KOPT-K1 (cell line): Measurements from ENCODE around the gene AATF.
A peak's percentile ranks its signal among the peaks of the same experiment; 100 is the strongest.

Experiments used
- H3K27ac ChIP-seq: fragments of 200-600 bp; sonication (generic); 2 replicates; pipeline ENCODE4 v1.5.1; 2016; ENCODE audit warnings: antibody characterized with exemption, mild to moderate bottlenecking, low read depth, low read length; ENCODE audit not compliant: poor library complexity, severe bottlenecking
- H3K36me3 ChIP-seq: fragments of 200-600 bp; sonication (generic); 2 replicates; pipeline ENCODE4 v1.5.1; 2017; ENCODE audit warnings: antibody characterized with exemption, mild to moderate bottlenecking, low read length, moderate library complexity; ENCODE audit not compliant: insufficient read depth
- H3K9me3 ChIP-seq: fragments of 200-600 bp; sonication (generic); 2 replicates; pipeline ENCODE4 v1.5.1; 2017; ENCODE audit warnings: antibody characterized with exemption, low read length, mild to moderate bottlenecking; ENCODE audit not compliant: insufficient read depth, poor library complexity, severe bottlenecking

AATF gene, protein sequence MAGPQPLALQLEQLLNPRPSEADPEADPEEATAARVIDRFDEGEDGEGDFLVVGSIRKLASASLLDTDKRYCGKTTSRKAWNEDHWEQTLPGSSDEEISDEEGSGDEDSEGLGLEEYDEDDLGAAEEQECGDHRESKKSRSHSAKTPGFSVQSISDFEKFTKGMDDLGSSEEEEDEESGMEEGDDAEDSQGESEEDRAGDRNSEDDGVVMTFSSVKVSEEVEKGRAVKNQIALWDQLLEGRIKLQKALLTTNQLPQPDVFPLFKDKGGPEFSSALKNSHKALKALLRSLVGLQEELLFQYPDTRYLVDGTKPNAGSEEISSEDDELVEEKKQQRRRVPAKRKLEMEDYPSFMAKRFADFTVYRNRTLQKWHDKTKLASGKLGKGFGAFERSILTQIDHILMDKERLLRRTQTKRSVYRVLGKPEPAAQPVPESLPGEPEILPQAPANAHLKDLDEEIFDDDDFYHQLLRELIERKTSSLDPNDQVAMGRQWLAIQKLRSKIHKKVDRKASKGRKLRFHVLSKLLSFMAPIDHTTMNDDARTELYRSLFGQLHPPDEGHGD

GRCh38 chr17:36948717-36949460, at the start of gene AATF:
TSS of gene AATF (plus strand) at chr17:36948954. CDS start at chr17:36949126, 172 bp downstream.
- peaks cover 39% of the 10 kb centered on the region for H3K36me3 ChIP-seq

GRCh38 chr17:36899250-36900159, 49.2 kb upstream of the AATF start:
- Histone ChIP-seq H3K27ac (no peak overlapping the region), H3K9me3 (no peaks in the 10 kb centered on the region), H3K36me3 (no peaks in the 10 kb centered on the region)

More at GRCh38 chr17:36948717-36949460, at the start of gene AATF:
- Histone ChIP-seq H3K9me3 (no peaks in the 10 kb centered on the region), H3K27ac (peak within 1 kb of the TSS; percentile 78)

DNA sequence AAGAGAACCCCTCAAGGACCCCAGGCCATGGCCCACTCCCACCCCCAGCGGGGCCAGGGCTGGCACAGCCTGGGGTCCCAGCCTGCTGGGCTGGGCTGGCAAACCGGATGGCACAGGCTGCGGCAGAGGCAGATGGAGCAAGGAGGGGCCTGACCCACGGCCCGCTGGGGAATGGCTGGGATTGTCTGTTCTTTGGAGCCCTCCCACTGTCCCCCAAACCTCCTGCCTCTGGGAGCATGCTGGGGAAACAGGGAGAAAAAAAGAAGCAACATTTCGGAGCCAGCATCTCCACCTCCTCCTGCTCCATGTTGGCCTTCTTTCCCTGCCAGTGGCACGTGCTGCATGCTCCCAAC, 48.6 kb upstream of the AATF start:
- no peaks in the 10 kb centered on the region for H3K9me3 ChIP-seq
- H3K36me3 ChIP-seq: no peaks in the 10 kb centered on the region
- H3K27ac ChIP-seq: no peak overlapping the region

DNA sequence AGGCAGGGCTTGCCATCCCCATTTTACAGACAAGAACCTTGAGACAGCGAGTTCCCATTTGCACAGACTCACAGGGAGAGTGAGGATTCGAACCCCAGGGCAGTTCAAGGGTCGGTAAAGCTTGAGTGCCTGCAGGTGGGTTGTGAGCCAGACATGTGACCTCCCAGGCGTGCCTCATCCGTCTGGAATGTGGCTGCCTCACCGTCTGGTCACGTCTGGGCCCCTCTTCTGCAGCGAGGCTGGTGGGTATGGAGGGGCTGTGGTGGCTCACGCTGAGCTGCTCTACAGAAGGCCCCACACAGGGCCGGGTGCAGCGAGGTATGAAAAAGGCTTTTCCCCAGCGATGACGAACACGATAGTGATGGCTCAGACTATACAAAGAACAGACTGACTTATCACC, 47.2 kb upstream of the AATF start:
- Histone ChIP-seq H3K9me3 (no peaks in the 10 kb centered on the region), H3K27ac (no peak overlapping the region), H3K36me3 (no peaks in the 10 kb centered on the region)

GRCh38 chr17:36907407-36907806, 41.3 kb upstream of the AATF start:
- H3K27ac ChIP-seq: no peak overlapping the region
- no peaks in the 10 kb centered on the region for H3K9me3 ChIP-seq
- H3K36me3 ChIP-seq: no peaks in the 10 kb centered on the region

DNA sequence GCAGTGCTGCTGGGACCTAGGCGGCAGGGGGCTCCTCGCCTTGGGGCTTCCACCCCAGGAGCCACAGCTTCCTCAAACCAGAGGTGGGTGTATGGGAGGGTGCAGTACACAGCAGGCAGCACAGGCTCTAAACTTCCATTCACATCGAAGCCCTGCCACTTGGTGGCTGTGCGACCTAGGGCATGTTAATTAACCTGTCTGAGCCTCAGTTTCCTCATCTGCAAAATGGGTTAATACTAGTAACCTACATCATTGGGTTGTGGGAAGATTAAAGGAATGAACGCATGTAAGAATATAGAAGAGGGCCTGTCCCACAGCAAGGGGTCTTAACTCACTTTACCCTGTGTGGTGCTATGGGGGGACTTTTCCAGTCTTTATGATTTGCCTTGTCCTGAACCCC, 38.2 kb upstream of the AATF start:
- H3K9me3 ChIP-seq: no peaks in the 10 kb centered on the region
- H3K27ac ChIP-seq: no peak overlapping the region
- H3K36me3 ChIP-seq: no peaks in the 10 kb centered on the region

DNA sequence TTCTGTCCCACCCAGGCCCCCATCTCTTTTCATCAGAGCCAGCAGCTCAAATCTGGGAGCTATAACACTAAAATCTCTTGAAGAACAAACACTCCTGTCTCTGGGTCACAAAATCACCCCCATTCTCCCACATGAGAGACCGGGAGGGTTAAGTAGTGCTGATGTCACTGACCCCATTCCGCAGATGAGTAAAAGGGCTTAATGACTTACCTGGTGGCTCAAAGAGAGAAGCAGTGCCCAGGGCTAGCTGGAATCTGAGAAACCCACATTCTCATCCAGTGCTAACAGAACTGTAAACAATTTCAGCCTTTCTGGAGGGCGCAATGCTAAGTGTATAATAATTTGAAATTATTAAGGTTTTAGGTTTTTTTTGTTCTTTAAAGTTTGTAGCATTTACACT, 37.8 kb upstream of the AATF start:
- Histone ChIP-seq H3K9me3 (no peaks in the 10 kb centered on the region), H3K27ac (no peak overlapping the region), H3K36me3 (no peaks in the 10 kb centered on the region)

DNA sequence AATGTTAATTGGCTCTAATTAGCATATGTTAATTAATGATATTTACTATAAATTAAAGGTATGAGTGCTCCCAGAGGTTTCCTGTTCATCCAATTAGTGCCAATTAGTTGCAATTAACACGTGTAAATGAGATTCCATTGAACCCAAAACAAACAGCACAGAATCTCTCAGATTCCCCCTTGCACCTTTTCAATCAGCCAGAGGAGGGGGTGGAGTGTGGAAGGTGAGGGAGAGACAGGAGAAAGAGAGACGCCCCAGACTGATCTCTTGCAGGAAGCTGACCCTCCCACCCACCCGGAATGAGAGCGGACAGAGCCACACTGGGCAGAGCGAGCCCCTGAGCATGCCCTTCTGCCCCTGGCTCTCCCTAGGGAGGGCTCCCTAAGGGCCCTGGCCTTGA, 35.6 kb upstream of the AATF start:
- no peak overlapping the region for H3K27ac ChIP-seq

DNA sequence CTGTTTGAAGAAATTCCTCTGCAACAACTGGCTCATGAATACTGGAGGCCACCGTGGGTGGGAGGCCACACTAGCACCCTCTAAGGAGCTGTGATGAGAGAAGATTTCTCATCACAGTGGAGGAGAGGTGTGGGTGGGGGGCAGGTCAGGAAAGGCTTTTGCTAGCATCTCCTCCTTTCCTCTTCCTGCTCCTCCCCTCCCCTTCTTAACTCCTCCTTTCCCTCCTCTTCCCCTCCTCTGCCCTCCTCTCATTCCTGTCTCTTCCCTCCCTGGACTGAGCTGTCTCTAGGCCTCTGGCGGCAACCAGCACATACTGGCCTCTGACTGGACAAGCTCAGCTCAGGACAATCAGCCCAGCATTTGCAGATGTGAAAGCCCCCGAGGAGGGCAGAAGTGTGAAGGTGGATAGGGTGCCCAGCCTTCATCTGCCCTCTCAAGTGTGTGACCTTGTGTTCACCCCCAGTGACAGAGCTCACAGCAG, 30.5 kb upstream of the AATF start:
- Histone ChIP-seq H3K9me3 (no peaks in the 10 kb centered on the region), H3K27ac (no peak overlapping the region), H3K36me3 (no peaks in the 10 kb centered on the region)

More for the DNA sequence above, 35.6 kb upstream of the AATF start:
- no peaks in the 10 kb centered on the region for H3K36me3 ChIP-seq
- H3K9me3 ChIP-seq: no peaks in the 10 kb centered on the region

DNA sequence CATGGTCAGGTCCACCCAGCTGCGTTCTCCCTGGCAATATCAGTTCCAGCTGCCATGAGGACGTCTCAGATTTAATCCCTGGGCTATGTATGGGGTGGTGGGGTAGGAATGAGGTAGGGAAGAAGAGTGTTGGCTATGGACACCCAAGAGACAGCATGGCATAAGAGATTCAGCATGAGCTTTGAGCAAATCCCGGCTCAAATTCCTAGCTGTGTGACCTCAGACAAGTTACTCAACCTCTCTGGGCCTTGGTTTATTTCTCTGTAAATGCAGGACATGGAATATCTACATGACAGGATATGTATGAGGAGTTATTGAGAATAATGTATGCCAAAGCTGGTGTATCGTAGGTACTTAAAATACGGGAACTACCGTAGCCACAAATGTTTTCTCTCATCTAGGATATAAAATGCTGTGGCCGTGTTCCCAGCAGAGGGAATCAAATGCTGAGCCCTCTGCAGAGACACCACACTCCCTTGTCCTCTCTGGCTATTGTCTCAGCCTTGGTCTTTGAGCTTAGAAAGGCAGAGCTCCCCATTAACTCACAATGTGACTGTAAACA, 29.3 kb upstream of the AATF start:
- no peaks in the 10 kb centered on the region for H3K9me3 ChIP-seq
- H3K36me3 ChIP-seq: no peaks in the 10 kb centered on the region
- no peak overlapping the region for H3K27ac ChIP-seq

DNA sequence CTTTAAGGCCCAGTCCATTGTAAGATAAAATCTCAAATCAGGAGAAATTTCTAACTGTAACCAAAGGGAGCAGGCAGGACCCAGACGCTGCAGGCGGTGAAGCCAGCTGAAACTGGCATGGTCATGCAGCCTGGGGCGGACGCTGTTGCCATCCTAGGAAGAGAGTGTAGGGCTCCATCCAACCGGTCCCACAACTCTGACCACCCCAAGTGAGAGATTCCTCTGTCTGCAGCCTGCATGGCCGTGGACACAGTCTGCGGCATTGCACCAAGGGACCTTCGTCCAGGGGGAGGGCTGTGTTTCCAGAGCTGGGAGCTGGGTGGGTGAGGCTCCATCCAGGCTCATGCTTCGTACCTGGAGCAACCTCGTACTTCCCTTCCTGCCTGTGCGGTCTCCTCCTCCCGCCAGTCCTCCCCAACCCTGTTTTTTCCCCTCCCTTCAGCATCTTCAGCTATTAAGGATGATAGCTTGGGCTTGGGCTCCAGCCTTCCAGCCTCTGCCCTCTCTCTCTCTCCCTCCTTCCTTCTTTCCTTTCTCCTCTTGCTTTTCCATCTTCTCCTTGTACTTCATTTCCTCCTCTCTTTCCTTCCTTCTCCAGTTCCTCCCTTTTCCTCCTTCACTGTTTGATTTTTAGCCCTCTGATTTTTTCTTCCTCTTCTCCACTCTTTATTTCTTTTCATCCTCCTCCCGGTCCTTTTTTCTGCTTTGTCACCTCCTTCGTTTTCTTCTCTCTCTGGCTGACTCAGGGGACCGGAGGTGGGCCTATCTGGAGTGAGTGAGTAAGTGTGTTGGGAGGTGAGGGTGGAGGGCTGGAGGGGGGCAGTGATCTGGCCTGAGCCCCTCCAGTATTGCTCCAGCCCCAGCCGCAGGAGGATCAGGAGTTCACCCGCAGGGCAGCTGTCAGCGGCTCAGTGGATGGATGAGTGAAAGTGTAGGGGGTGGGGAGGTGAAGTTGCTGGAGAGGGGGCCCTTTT, 28.4 kb upstream of the AATF start:
- Histone ChIP-seq H3K9me3 (no peaks in the 10 kb centered on the region), H3K36me3 (no peaks in the 10 kb centered on the region), H3K27ac (no peak overlapping the region)

GRCh38 chr17:36921095-36921851, 27.5 kb upstream of the AATF start:
- no peak overlapping the region for H3K27ac ChIP-seq
- H3K36me3 ChIP-seq: no peaks in the 10 kb centered on the region
- no peaks in the 10 kb centered on the region for H3K9me3 ChIP-seq

GRCh38 chr17:36922175-36922574, 26.6 kb upstream of the AATF start:
- Histone ChIP-seq H3K9me3 (no peaks in the 10 kb centered on the region), H3K36me3 (no peaks in the 10 kb centered on the region), H3K27ac (no peak overlapping the region)
